ENCODE results near the gene CCDC170. TPM values are rescaled to one million over a fixed set of nuclear protein-coding genes. Genes with fewer than 3 reads are reported as not detected.

Gene CCDC170
- total and polyA plus RNA-seq, 9 of the 15 experiments (the other 6 are each of a cell fraction or from before 2014, with no cell fraction given), result 0.01 to 0.18 (median 0.05) TPM; not detected in 6

- TF ChIP-seq ZBTB1 (CRISPR knock-in tag; IDR thresholded peaks at IDR 0.05; ENCODE audit: borderline replicate concordance, low read depth), result peak; percentile 99
- TF ChIP-seq, protein P1, sequence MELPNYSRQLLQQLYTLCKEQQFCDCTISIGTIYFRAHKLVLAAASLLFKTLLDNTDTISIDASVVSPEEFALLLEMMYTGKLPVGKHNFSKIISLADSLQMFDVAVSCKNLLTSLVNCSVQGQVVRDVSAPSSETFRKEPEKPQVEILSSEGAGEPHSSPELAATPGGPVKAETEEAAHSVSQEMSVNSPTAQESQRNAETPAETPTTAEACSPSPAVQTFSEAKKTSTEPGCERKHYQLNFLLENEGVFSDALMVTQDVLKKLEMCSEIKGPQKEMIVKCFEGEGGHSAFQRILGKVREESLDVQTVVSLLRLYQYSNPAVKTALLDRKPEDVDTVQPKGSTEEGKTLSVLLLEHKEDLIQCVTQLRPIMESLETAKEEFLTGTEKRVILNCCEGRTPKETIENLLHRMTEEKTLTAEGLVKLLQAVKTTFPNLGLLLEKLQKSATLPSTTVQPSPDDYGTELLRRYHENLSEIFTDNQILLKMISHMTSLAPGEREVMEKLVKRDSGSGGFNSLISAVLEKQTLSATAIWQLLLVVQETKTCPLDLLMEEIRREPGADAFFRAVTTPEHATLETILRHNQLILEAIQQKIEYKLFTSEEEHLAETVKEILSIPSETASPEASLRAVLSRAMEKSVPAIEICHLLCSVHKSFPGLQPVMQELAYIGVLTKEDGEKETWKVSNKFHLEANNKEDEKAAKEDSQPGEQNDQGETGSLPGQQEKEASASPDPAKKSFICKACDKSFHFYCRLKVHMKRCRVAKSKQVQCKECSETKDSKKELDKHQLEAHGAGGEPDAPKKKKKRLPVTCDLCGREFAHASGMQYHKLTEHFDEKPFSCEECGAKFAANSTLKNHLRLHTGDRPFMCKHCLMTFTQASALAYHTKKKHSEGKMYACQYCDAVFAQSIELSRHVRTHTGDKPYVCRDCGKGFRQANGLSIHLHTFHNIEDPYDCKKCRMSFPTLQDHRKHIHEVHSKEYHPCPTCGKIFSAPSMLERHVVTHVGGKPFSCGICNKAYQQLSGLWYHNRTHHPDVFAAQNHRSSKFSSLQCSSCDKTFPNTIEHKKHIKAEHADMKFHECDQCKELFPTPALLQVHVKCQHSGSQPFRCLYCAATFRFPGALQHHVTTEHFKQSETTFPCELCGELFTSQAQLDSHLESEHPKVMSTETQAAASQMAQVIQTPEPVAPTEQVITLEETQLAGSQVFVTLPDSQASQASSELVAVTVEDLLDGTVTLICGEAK (IDR thresholded peaks at IDR 0.05), result peak; percentile 100
- TF ChIP-seq, protein P1 (CRISPR knock-in tag; IDR thresholded peaks at IDR 0.05), result peak; percentile 100
- peak; percentile 99 for TF ChIP-seq ZFP91 (CRISPR knock-in tag; IDR thresholded peaks at IDR 0.05)
- TF ChIP-seq PTTG1 (tag; IDR thresholded peaks at IDR 0.05; ENCODE audit: low read depth), result no peak
- peak; percentile 69 for TF ChIP-seq ASH1L (IDR thresholded peaks at IDR 0.05; ENCODE audit: borderline replicate concordance, low read depth, partially characterized antibody)
- 0 out of 2 replicates have a peak, but pooled peaks have one; percentile 30 for TF ChIP-seq TRIM25 (IDR thresholded peaks at IDR 0.05; ENCODE audit: borderline replicate concordance)
- TF ChIP-seq RCOR1 (IDR thresholded peaks at IDR 0.05; ENCODE audit: borderline replicate concordance in 1 of 2, low read depth in 2 of 2, low read length in 2 of 2), result peak in 1 of 2 experiments; percentile 80; a peak in 2 of 4 replicates
- TF ChIP-seq TGIF2 (CRISPR knock-in tag; IDR thresholded peaks at IDR 0.05), result no peak
- TF ChIP-seq RBM17 (IDR thresholded peaks at IDR 0.05; ENCODE audit: borderline replicate concordance, low read depth, low read length), result no peak
- 0 out of 2 replicates have a peak, but pooled peaks have one; percentile 22 for TF ChIP-seq CC2D1A (IDR thresholded peaks at IDR 0.05)
- TF ChIP-seq CBX5 (IDR thresholded peaks at IDR 0.05; ENCODE audit: borderline replicate concordance, low read depth), result 0 out of 2 replicates have a peak, but pooled peaks have one; percentile 17
- TF ChIP-seq TRIM28 (IDR thresholded peaks at IDR 0.05), result peak; percentile 15; the same call in 1 of the 2 replicates
- no peak for TF ChIP-seq ZNF785 (CRISPR knock-in tag; IDR thresholded peaks at IDR 0.05)
These were observed 41.7 kb upstream of the CCDC170 start, which contains the start of gene RMND1 (continued) for GRCh38 chr6:151451950-151452749.
